GM13976 (cell line): ENCODE measurements around the gene DAPK1.

Experiments
- DNase-seq: peaks from one replicate; pipeline ENCODE4 v3.0.0; 2012; ENCODE audit warnings: low spot score
- CTCF ChIP-seq: IDR thresholded peaks from 2 replicates; pipeline ENCODE4 v1.5.1; 2012; ENCODE audit warnings: borderline replicate concordance, mild to moderate bottlenecking; ENCODE audit not compliant: insufficient read depth; ENCODE audit errors: extremely low read depth, missing control alignments, control extremely low read depth
- in situ Hi-C: fragments of 300-500 bp; cut with MboI; formaldehyde crosslinking; loops from one replicate; pipeline ENCODE4 v1.12.0; 2022; ENCODE audit warnings: low sequenced_read_pairs, mixed read lengths, inconsistent platforms; ENCODE audit not compliant: unreplicated experiment

The DAPK1 gene

GRCh38 chr9:87516222-87516925, 18.7 kb downstream of the DAPK1 start:
- no peak for DNase-seq
- in situ Hi-C loops, result no loop called here
- no peak for TF ChIP-seq CTCF

- in situ Hi-C loops, result no loop called here
- TF ChIP-seq CTCF, result no peak
- DNase-seq, result no peak
Observed at GRCh38 chr9:87516926-87517290, 19.2 kb downstream of the DAPK1 start.

- in situ Hi-C loops, result no loop called here
- DNase-seq, result no peak
- no peak for TF ChIP-seq CTCF
Observed at GRCh38 chr9:87517732-87518131, 20.1 kb downstream of the DAPK1 start.

GRCh38 chr9:87518702-87519335, 21.2 kb downstream of the DAPK1 start:
- TF ChIP-seq CTCF, result no peak
- no peak for DNase-seq
- in situ Hi-C loops, result no loop called here

GRCh38 chr9:87519461-87519860, 21.8 kb downstream of the DAPK1 start:
- no peak for TF ChIP-seq CTCF
- DNase-seq, result no peak
- in situ Hi-C loops, result no loop called here

- DNase-seq, result no peak
- in situ Hi-C loops, result no loop called here
- no peak for TF ChIP-seq CTCF
Observed at GRCh38 chr9:87520172-87520683, 22.6 kb downstream of the DAPK1 start.
